Vagina (tissue), 2 donors: ENCODE measurements around the gene CCDC33. TPM values are rescaled to one million over a fixed set of nuclear protein-coding genes. Genes with fewer than 3 reads are reported as not detected.

ENCODE experiments used
- DNase-seq, 2 donors: peaks; one replicate each; pipeline ENCODE4 v3.0.0-alpha.2; 2017; ENCODE audit errors: extremely low spot score in 2 of 2
- H3K27ac ChIP-seq: fragments of 200-600 bp; sonication (generic); one replicate; pipeline ENCODE4 v1.5.1; 2019
- H3K27me3 ChIP-seq: fragments of 200-600 bp; sonication (generic); one replicate; pipeline ENCODE4 v1.5.1; 2019
- H3K36me3 ChIP-seq, 2 donors: fragments of 200-600 bp; sonication (generic); one replicate each; pipeline ENCODE4 v1.5.1; 2017 to 2019
- H3K4me1 ChIP-seq: fragments of 200-600 bp; sonication (generic); one replicate; pipeline ENCODE4 v1.5.1; 2019
- H3K4me3 ChIP-seq, 2 donors: fragments of 200-600 bp; sonication (generic); 1 replicate in 1 of 2; 2 replicates in 1 of 2; pipeline ENCODE4 v1.5.1; 2016 to 2019
- H3K9me3 ChIP-seq: fragments of 200-600 bp; sonication (generic); one replicate; pipeline ENCODE4 v1.5.1; 2019
- CTCF ChIP-seq, 3 experiments: fragments of 450-650 bp in 2 of 3; fragments of 200-600 bp in 1 of 3; sonication (generic) in 1 of 3; IDR thresholded peaks; one replicate each; pipeline ENCODE4 v1.5.1; 2017 to 2019; ENCODE audit warnings: antibody characterized with exemption in 3 of 3, mild to moderate bottlenecking in 2 of 3, moderate library complexity in 2 of 3
- POLR2A ChIP-seq, 2 donors: fragments of 450-650 bp; IDR thresholded peaks; one replicate each; pipeline ENCODE4 v1.6.1; 2017; ENCODE audit warnings: antibody characterized with exemption in 2 of 2, mild to moderate bottlenecking in 2 of 2, moderate library complexity in 2 of 2
- POLR2AphosphoS5 ChIP-seq, 2 donors: sonication (generic); formaldehyde crosslinking; IDR thresholded peaks; one replicate each; pipeline ENCODE4 v1.9.0; 2017; ENCODE audit warnings: antibody characterized with exemption in 2 of 2, mild to moderate bottlenecking in 2 of 2, low read depth in 1 of 2; ENCODE audit not compliant: insufficient read depth in 1 of 2
- intact Hi-C: fragments of 100-400 bp; cut with DNase I; formaldehyde crosslinking; loops from one replicate; pipeline ENCODE4 v1.15.1; 2023
- total RNA-seq: library from RNA; depleted of rRNA; stranded (reverse); fragments of >200 nt; gene quantifications from one replicate; pipeline ENCODE4 v1.2.3, GENCODE V29; 2016

The CCDC33 gene
- total RNA-seq, 1 donor from 2014 or later = not detected

- Histone ChIP-seq H3K27me3 (no peaks in the 10 kb centered on the region), H3K4me3 (no peak overlapping the region), H3K36me3 (no peaks in the 10 kb centered on the region), H3K27ac (no peak overlapping the region), H3K9me3 (no peaks in the 10 kb centered on the region), H3K4me1 (no peaks in the 10 kb centered on the region)
- TF ChIP-seq POLR2A (IDR thresholded peaks at IDR 0.05) = no peak
- TF ChIP-seq POLR2AphosphoS5 (IDR thresholded peaks at IDR 0.05; ENCODE audit: insufficient read depth in 1 of 2, low read depth in 1 of 2) = no peak
- no peak for TF ChIP-seq CTCF (IDR thresholded peaks at IDR 0.05)
- intact Hi-C loops = no loop called here
- no peak for DNase-seq
Observed at GRCh38 chr15:74263466-74263865, 27.3 kb downstream of the CCDC33 start.

GRCh38 chr15:74264081-74264501 is 28.0 kb downstream of the CCDC33 start:
- no peak overlapping the region for H3K27ac ChIP-seq
- H3K4me3 ChIP-seq = no peak overlapping the region
- intact Hi-C loops = no loop called here
- no peaks in the 10 kb centered on the region for H3K36me3 ChIP-seq
- TF ChIP-seq POLR2AphosphoS5 (IDR thresholded peaks at IDR 0.05; ENCODE audit: insufficient read depth in 1 of 2, low read depth in 1 of 2) (no peak), CTCF (IDR thresholded peaks at IDR 0.05) (no peak), POLR2A (IDR thresholded peaks at IDR 0.05) (no peak)
- DNase-seq = no peak
- H3K4me1 ChIP-seq = no peaks in the 10 kb centered on the region
- H3K9me3 ChIP-seq = no peaks in the 10 kb centered on the region
- H3K27me3 ChIP-seq = no peaks in the 10 kb centered on the region

- H3K36me3 ChIP-seq = no peaks in the 10 kb centered on the region
- H3K9me3 ChIP-seq = no peaks in the 10 kb centered on the region
- H3K27ac ChIP-seq = no peak overlapping the region
- DNase-seq = no peak
- H3K4me1 ChIP-seq = no peaks in the 10 kb centered on the region
- no peaks in the 10 kb centered on the region for H3K27me3 ChIP-seq
- no peak overlapping the region for H3K4me3 ChIP-seq
- TF ChIP-seq POLR2A (IDR thresholded peaks at IDR 0.05) = no peak
- intact Hi-C loops = no loop called here
Observed at GRCh38 chr15:74265046-74265639, 29.0 kb downstream of the CCDC33 start.

GRCh38 chr15:74268020-74268419 is 31.9 kb downstream of the CCDC33 start:
- TF ChIP-seq CTCF (IDR thresholded peaks at IDR 0.05) (no peak), POLR2AphosphoS5 (IDR thresholded peaks at IDR 0.05; ENCODE audit: insufficient read depth in 1 of 2, low read depth in 1 of 2) (no peak), POLR2A (IDR thresholded peaks at IDR 0.05) (no peak)
- H3K36me3 ChIP-seq = no peaks in the 10 kb centered on the region
- no peaks in the 10 kb centered on the region for H3K27me3 ChIP-seq
- H3K9me3 ChIP-seq = no peaks in the 10 kb centered on the region
- no peak overlapping the region for H3K27ac ChIP-seq
- no peak overlapping the region for H3K4me3 ChIP-seq
- H3K4me1 ChIP-seq = no peaks in the 10 kb centered on the region
- intact Hi-C loops = no loop called here
- DNase-seq = no peak

- intact Hi-C loops = no loop called here
- H3K9me3 ChIP-seq = no peaks in the 10 kb centered on the region
- no peaks in the 10 kb centered on the region for H3K36me3 ChIP-seq
- DNase-seq = no peak
- H3K27ac ChIP-seq = no peak overlapping the region
- H3K27me3 ChIP-seq = no peaks in the 10 kb centered on the region
- no peaks in the 10 kb centered on the region for H3K4me1 ChIP-seq
- TF ChIP-seq POLR2AphosphoS5 (IDR thresholded peaks at IDR 0.05; ENCODE audit: insufficient read depth in 1 of 2, low read depth in 1 of 2) (no peak), CTCF (IDR thresholded peaks at IDR 0.05) (no peak), POLR2A (IDR thresholded peaks at IDR 0.05) (no peak)
- no peak overlapping the region for H3K4me3 ChIP-seq
Observed at GRCh38 chr15:74269362-74270035, 33.4 kb downstream of the CCDC33 start.
